Subcutaneous abdominal adipose tissue (tissue), 5 donors: Measurements from ENCODE around the gene GGNBP2.

Source experiments
- H3K27ac ChIP-seq: one replicate; pipeline ENCODE4 v1.7.0; 2013; ENCODE audit warnings: low read depth, mild to moderate bottlenecking, inconsistent platforms, low read length, moderate library complexity
- H3K27me3 ChIP-seq, 5 donors: one replicate each; pipeline ENCODE4 v1.7.0; 2013; ENCODE audit warnings: low read length in 5 of 5, inconsistent platforms in 1 of 5; ENCODE audit not compliant: control insufficient read depth in 5 of 5, insufficient read depth in 4 of 5
- H3K36me3 ChIP-seq, 5 donors: one replicate each; pipeline ENCODE4 v1.7.0; 2013; ENCODE audit warnings: low read length in 5 of 5; ENCODE audit not compliant: control insufficient read depth in 5 of 5, insufficient read depth in 5 of 5
- H3K4me1 ChIP-seq, 5 donors: one replicate each; pipeline ENCODE4 v1.7.0; 2013; ENCODE audit warnings: low read length in 5 of 5, mild to moderate bottlenecking in 3 of 5, moderate library complexity in 1 of 5; ENCODE audit not compliant: control insufficient read depth in 5 of 5, insufficient read depth in 5 of 5
- H3K4me3 ChIP-seq, 5 donors: one replicate each; pipeline ENCODE4 v1.7.0; 2013; ENCODE audit warnings: low read length in 5 of 5, low read depth in 1 of 5
- H3K9ac ChIP-seq, 5 donors: one replicate each; pipeline ENCODE4 v1.7.0; 2013; ENCODE audit warnings: low read length in 5 of 5, mild to moderate bottlenecking in 4 of 5, moderate library complexity in 3 of 5
- H3K9me3 ChIP-seq, 5 donors: one replicate each; pipeline ENCODE4 v1.7.0; 2013; ENCODE audit warnings: low read length in 5 of 5; ENCODE audit not compliant: control insufficient read depth in 5 of 5
- donor health status: healthy.
- donor health status: healthy.
- donor health status: healthy.
- donor health status: healthy.
- donor health status: healthy.

GGNBP2 gene, protein sequence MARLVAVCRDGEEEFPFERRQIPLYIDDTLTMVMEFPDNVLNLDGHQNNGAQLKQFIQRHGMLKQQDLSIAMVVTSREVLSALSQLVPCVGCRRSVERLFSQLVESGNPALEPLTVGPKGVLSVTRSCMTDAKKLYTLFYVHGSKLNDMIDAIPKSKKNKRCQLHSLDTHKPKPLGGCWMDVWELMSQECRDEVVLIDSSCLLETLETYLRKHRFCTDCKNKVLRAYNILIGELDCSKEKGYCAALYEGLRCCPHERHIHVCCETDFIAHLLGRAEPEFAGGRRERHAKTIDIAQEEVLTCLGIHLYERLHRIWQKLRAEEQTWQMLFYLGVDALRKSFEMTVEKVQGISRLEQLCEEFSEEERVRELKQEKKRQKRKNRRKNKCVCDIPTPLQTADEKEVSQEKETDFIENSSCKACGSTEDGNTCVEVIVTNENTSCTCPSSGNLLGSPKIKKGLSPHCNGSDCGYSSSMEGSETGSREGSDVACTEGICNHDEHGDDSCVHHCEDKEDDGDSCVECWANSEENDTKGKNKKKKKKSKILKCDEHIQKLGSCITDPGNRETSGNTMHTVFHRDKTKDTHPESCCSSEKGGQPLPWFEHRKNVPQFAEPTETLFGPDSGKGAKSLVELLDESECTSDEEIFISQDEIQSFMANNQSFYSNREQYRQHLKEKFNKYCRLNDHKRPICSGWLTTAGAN

DNA sequence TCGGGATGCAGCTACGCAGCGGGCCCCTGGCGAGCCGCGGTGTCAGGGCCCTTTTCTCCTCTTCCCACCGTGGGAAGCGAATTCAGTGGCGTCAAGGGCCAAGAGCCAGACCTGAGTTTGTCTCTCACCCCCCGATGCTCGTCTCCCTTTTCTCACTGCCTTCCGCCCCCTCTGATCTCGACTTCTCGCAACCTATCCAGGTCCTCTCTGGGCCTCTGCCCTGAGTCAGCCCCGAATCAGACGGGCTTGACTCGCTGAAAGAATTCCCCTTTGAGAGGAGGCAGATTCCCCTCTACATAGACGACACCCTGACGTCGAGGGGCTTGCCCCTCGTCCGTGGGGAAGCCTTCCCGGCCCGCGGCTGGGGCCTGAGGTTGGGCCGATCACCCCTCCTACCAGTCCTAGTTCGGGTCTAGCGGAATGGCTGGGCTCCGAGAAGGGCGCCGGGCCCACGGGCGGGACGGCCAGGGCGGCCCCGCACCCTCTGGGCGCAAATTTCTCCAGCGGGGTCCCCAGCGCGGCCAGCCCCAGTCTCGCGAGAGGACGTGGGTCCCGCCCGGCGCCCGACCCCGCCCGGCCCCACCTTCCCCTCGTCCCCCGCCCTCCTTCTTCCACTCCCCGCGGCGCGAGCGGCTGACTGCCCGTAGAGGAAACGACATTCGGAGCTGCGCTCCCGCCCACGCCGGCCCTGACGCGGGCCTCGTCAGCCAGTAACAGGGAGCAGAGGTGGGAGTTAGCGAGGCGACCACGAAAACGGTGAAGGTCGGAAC is at the start of gene GGNBP2:
TSS of gene GGNBP2 (plus strand) at position 613 of the 770 bp plus-strand sequence. CDS start 806 bp downstream, outside the sequence.
- Histone ChIP-seq H3K27me3 (no peaks in the 10 kb centered on the region), H3K4me1 (peaks cover 3 to 44% (median 39%) of the 10 kb centered on the region in 5 donors), H3K36me3 (peaks cover 0 to 10% (median 0%) of the 10 kb centered on the region in 5 donors), H3K4me3 (peak within 1 kb of the TSS; percentile 83 to 99 (median 92)), H3K27ac (peak within 1 kb of the TSS; percentile 98), H3K9ac (peak within 1 kb of the TSS; percentile 92 to 99 (median 97)), H3K9me3 (no peaks in the 10 kb centered on the region)

DNA sequence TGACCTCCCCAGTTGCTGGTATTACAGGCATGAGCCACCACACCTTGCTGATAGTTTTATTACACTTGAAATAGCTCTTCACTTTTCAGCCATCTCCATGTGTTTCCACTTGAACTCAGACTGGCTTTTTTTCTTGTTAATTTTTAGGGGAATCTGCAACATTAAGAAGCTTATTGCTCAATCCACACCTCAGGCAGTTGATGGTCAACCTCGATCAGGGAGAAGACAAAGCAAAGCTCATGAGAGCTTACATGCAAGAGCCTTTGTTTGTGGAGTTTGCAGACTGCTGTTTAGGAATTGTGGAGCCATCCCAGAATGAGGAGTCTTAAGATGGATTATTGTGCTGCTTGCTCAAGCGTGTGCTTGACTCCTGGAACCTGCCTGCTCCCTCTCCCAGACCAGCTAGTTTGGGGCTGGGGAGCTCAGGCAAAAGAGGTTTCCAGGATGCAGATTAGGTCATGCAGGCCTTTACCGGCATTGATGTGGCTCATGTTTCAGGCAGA is 49.6 kb upstream of the GGNBP2 start:
- Histone ChIP-seq H3K36me3 (peaks cover 14 to 76% (median 61%) of the 10 kb centered on the region in 5 donors), H3K27ac (no peak overlapping the region), H3K4me3 (no peak overlapping the region), H3K9ac (no peak overlapping the region), H3K27me3 (no peaks in the 10 kb centered on the region), H3K4me1 (peaks cover 0 to 22% (median 10%) of the 10 kb centered on the region in 5 donors), H3K9me3 (no peaks in the 10 kb centered on the region)

DNA sequence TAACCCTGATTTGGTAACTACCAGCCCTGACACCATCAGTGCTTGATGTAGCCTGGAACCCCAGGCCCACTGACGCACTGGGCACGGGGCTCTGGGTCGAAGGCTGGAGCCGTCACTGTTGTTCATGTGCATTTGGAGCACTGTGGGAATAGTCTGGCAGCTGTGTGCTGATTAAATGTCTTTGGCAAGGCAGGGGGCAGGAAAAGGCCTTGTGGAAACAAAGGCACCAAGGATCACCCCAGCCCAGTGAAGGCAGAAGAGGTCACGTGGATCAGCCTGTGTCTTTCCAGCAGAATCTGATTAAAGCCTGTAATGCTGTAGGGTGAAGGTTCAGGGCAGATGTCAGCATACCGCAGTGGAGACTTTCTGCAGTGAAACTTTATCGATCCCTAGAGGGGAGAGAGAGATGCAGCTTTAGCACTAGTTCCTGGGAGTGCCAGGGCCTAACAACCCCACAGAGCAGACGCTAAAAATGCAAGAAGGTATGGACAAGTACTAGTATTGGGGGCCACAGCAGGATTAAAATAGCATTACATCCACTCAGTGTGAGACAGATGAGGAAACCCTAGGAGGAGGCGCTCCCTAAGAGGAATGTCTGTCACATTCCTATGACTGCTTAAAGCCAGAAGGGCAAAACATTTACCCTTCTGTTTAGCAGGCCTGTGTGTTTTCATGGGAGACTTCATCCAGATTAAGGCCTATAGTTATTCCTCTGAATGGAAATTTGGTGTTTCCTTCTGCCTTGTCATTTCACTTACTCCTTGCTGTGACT is 48.5 kb upstream of the GGNBP2 start:
- Histone ChIP-seq H3K4me3 (no peak overlapping the region), H3K36me3 (peaks cover 17 to 84% (median 69%) of the 10 kb centered on the region in 5 donors), H3K9ac (no peak overlapping the region), H3K4me1 (peaks cover 0 to 22% (median 10%) of the 10 kb centered on the region in 5 donors), H3K9me3 (no peaks in the 10 kb centered on the region), H3K27ac (peak overlapping the region; percentile 39), H3K27me3 (no peaks in the 10 kb centered on the region)

DNA sequence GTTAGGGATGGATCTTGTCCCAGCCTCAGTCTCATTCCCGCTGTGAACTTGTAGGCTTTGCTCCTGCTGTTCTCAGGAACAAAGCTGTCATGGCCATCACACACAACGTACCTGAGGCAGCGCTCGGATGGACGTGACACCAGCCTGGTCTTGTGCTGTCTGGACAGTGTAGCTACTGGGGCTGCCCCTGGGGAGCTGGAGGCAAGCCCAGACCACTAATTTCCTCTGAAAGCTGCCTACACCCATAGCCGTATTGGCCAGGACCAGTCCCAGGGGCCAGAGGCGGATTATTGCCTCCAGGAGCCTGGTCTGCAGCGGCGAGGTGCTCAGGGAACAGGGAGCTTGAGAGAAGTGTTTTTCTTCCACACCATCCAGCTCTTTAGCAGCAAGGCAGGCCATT is 46.6 kb upstream of the GGNBP2 start:
- peaks cover 17 to 77% (median 68%) of the 10 kb centered on the region in 5 donors for H3K36me3 ChIP-seq
- no peak overlapping the region for H3K27ac ChIP-seq
- no peaks in the 10 kb centered on the region for H3K27me3 ChIP-seq
- peaks cover 0 to 22% (median 10%) of the 10 kb centered on the region in 5 donors for H3K4me1 ChIP-seq
- H3K9ac ChIP-seq: no peak overlapping the region
- H3K9me3 ChIP-seq: no peaks in the 10 kb centered on the region
- no peak overlapping the region for H3K4me3 ChIP-seq

DNA sequence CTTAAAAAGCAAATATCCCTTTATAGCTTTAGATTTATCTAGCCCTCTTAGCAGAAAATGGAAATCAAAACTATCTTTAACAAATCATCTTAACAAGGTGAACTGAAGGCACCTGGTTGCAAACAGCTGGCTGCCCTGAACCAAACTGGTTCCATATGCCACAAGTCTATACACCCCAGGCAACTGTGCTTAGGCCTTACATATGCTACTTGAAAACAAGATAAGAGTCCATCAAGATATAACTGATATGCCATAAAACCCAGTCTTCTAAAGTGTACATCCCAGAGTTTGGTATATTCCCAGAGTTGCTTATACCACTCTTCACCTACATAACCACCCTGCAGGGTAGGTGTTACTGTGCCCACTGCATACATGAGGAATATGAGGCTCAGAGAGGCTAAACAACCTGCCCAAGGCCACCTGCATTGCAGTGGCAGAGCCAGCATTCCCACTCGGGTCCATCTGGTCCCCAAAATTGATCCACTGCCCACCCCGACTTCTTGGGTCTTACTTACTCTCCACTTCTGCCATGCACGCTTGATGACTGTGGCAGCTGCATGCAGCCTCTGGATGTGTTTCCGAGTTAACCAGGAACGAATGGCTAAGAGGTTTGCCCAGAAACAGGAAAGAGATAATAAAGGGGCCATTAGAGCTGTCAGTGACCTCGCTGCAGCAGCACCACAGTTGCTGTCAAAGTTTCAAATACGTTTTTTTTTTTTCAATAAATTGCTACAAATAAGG is 46.0 kb upstream of the GGNBP2 start:
- peaks cover 14 to 76% (median 68%) of the 10 kb centered on the region in 5 donors for H3K36me3 ChIP-seq
- no peak overlapping the region for H3K4me3 ChIP-seq
- no peaks in the 10 kb centered on the region for H3K27me3 ChIP-seq

DNA sequence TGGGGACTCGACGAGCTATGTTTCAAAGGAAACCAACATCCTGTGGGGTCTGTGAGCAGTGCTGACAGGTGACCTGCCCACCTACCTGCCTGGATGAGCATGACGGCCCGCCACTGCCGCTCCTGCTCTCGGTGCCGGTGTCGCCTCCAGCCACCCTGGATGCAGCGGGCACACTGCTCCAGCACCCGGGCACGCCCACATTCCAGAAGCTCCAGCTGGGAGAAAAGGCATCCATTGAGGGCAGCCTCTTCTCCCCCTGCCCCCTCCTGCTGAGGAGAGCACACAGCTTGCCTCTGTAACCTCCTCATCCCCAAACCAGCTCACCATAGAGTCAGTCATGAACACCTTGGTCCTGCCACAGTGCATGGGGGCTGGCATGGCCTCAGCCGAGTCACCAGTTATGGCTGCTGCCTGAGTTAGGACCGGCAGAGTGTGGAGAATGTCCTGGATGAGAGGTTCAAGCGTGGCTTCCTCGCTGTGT is 43.9 kb upstream of the GGNBP2 start:
- Histone ChIP-seq H3K9me3 (no peaks in the 10 kb centered on the region), H3K27me3 (no peaks in the 10 kb centered on the region), H3K4me1 (peaks cover 0 to 22% (median 10%) of the 10 kb centered on the region in 5 donors), H3K9ac (no peak overlapping the region), H3K27ac (no peak overlapping the region), H3K4me3 (no peak overlapping the region), H3K36me3 (peaks cover 6 to 73% (median 66%) of the 10 kb centered on the region in 5 donors)

More for the DNA sequence above, 46.0 kb upstream of the GGNBP2 start:
- Histone ChIP-seq H3K9me3 (no peaks in the 10 kb centered on the region), H3K27ac (no peak overlapping the region), H3K4me1 (peaks cover 0 to 22% (median 10%) of the 10 kb centered on the region in 5 donors), H3K9ac (no peak overlapping the region)

DNA sequence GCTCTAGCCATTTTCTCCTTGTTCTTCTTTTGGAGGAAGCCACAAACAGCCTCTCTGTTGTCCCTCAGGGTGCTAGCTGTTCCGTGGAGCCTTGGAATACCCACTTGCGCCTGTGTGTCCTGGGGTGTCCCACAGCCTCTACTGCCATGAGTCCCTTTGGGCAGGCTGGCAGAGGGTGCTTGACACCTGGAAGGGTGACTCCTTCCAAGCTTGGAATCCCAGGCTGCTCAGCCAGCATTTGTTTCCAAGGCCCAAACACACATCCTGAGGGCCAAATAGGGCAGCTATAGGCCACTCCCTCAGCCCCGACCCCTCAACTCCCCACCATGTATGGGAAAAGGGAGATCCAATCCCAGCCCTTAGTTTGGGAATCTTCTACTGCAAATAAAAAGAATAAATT is 43.4 kb upstream of the GGNBP2 start:
- H3K36me3 ChIP-seq: peaks cover 6 to 73% (median 64%) of the 10 kb centered on the region in 5 donors
- no peak overlapping the region for H3K27ac ChIP-seq
- no peaks in the 10 kb centered on the region for H3K27me3 ChIP-seq
- H3K4me3 ChIP-seq: no peak overlapping the region
- no peaks in the 10 kb centered on the region for H3K9me3 ChIP-seq
- H3K4me1 ChIP-seq: peaks cover 0 to 16% (median 9%) of the 10 kb centered on the region in 5 donors
- H3K9ac ChIP-seq: no peak overlapping the region

DNA sequence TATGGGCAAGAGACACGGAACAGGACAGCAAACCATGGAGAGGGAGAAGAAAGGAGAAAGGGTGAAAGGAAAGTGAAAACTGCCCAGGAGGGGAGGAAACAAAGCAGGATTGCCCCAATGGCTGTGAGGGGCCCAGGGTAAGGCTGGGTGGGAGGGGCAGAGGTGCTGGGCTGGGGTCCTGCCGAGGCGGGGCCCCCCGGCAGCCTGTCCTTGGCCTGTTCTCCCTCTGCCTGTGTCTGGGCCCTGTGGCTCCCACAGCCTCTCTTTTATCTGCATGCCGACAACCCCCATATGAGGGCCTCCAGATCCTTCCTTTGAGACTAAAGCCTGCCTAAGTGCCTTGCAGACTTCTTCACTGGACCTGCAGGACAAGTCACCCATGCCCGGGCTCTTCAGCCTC is 42.8 kb upstream of the GGNBP2 start:
- peaks cover 3 to 74% (median 64%) of the 10 kb centered on the region in 5 donors for H3K36me3 ChIP-seq
- H3K9ac ChIP-seq: no peak overlapping the region
- H3K9me3 ChIP-seq: no peaks in the 10 kb centered on the region
- H3K4me1 ChIP-seq: peaks cover 0 to 11% (median 7%) of the 10 kb centered on the region in 5 donors
- no peak overlapping the region for H3K4me3 ChIP-seq
- no peaks in the 10 kb centered on the region for H3K27me3 ChIP-seq
- H3K27ac ChIP-seq: no peak overlapping the region
